ACC112 (cell line): ENCODE measurements around the gene ARID3B.

Experiments used
- H2AFZ ChIP-seq: fragments of 200-600 bp; sonication (generic); one replicate; pipeline ENCODE4 v1.6.0; 2017; ENCODE audit warnings: antibody characterized with exemption, low read length; ENCODE audit not compliant: unreplicated experiment
- H3K27ac ChIP-seq: fragments of 200-600 bp; sonication (generic); 2 replicates; pipeline ENCODE4 v1.5.1; 2014; ENCODE audit warnings: low read depth, mild to moderate bottlenecking, antibody characterized with exemption, low read length, moderate library complexity
- H3K27me3 ChIP-seq: fragments of 200-600 bp; sonication (generic); 2 replicates; pipeline ENCODE4 v1.6.1; 2014; ENCODE audit warnings: mild to moderate bottlenecking, antibody characterized with exemption, low read length, moderate library complexity, mixed read lengths; ENCODE audit not compliant: insufficient read depth
- H3K36me3 ChIP-seq: fragments of 200-600 bp; sonication (generic); 2 replicates; pipeline ENCODE4 v1.6.1; 2016; ENCODE audit warnings: mild to moderate bottlenecking, antibody characterized with exemption, low read length, moderate library complexity, mixed read lengths; ENCODE audit not compliant: insufficient read depth
- H3K4me1 ChIP-seq: fragments of 200-600 bp; sonication (generic); one replicate; pipeline ENCODE4 v1.6.1; 2016; ENCODE audit warnings: low read length, mixed read lengths; ENCODE audit not compliant: insufficient read depth, unreplicated experiment, control insufficient read depth
- H3K4me3 ChIP-seq: fragments of 200-600 bp; sonication (generic); 2 replicates; pipeline ENCODE4 v1.5.1; 2014; ENCODE audit warnings: mild to moderate bottlenecking, low read depth, low read length
- H3K79me2 ChIP-seq: fragments of 200-600 bp; sonication (generic); one replicate; pipeline ENCODE4 v1.6.0; 2016; ENCODE audit warnings: low read length; ENCODE audit not compliant: control insufficient read depth, unreplicated experiment, insufficient read depth

Gene ARID3B

GRCh38 chr15:74620636-74621545, 79.9 kb downstream of the ARID3B start:
- H3K4me3 ChIP-seq, result no peak overlapping the region
- peaks cover 14% of the 10 kb centered on the region for H3K4me1 ChIP-seq
- H3K36me3 ChIP-seq, result peaks cover 17% of the 10 kb centered on the region
- H3K79me2 ChIP-seq, result peaks cover 66% of the 10 kb centered on the region
- no peak overlapping the region for H3K27ac ChIP-seq
- no peaks in the 10 kb centered on the region for H3K27me3 ChIP-seq
- H2AFZ ChIP-seq, result no peak overlapping the region

DNA sequence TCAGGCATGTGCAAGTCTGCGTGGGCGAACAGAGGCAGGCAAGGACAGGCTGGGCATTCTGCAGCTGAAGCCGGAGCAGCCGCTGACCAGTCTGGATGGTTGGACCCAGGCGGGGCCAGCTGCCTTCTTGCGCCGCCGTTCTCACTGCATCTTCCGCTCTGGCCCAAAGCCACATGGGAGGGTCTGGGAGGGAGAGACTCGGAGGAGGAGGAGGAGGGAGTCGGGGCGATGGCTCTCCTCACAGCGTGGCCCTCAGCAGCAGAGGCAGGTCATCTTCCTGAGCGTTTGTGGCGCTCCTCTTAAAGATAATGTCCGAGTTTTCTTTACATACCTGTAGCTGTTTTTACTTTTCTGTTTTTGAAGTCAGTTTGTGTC, 80.5 kb downstream of the ARID3B start:
- Histone ChIP-seq H3K79me2 (peaks cover 59% of the 10 kb centered on the region), H3K27ac (no peak overlapping the region), H3K4me3 (no peak overlapping the region), H3K36me3 (peaks cover 17% of the 10 kb centered on the region), H2AFZ (no peak overlapping the region), H3K27me3 (no peaks in the 10 kb centered on the region), H3K4me1 (peaks cover 14% of the 10 kb centered on the region)

DNA sequence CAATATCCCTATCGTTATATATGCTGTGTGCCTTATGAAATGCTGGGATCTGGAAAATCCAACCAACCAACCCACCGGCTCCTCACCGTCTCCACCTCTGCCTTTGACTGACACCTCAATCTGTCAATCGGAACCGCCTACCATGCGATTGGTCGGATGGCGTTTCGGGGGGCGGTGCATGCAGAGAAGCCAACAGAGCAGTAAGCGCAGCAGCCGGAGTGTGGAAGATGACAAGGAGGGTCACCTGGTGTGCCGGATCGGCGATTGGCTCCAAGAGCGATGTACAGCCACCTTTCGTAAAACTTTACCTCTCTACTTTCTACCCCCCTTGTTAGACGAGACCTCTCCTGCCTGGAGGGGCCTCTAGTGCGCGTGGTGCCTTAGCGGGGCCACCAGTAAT, 80.9 kb downstream of the ARID3B start:
- H3K27ac ChIP-seq, result no peak overlapping the region
- H2AFZ ChIP-seq, result no peak overlapping the region
- H3K4me3 ChIP-seq, result no peak overlapping the region
- peaks cover 12% of the 10 kb centered on the region for H3K4me1 ChIP-seq
- no peaks in the 10 kb centered on the region for H3K27me3 ChIP-seq
- peaks cover 55% of the 10 kb centered on the region for H3K79me2 ChIP-seq
- peaks cover 17% of the 10 kb centered on the region for H3K36me3 ChIP-seq

DNA sequence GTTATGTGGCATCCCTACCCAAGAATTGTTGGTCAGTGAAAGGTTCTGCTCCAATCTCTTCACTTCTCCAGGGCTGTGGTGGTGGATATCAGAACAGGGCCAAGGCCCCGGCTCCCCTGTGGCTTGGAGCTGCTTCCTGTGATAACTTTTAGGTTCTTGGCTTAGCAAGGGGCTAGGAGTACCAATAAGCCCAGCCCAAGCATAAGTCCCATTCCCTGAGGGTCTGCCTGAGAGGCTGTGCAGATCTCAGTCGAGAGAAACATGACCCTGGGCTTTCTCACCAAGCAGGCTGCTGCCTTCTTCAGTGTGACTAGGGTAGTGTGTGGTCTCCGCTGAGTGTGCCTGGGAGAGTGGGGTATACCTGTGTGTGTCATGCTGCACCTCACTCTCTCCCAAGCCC, 81.7 kb downstream of the ARID3B start:
- H3K27ac ChIP-seq, result no peak overlapping the region
- H3K4me3 ChIP-seq, result no peak overlapping the region
- H3K36me3 ChIP-seq, result peaks cover 17% of the 10 kb centered on the region
- H3K79me2 ChIP-seq, result peaks cover 47% of the 10 kb centered on the region
- peaks cover 4% of the 10 kb centered on the region for H3K4me1 ChIP-seq
- H2AFZ ChIP-seq, result no peak overlapping the region
- no peaks in the 10 kb centered on the region for H3K27me3 ChIP-seq

DNA sequence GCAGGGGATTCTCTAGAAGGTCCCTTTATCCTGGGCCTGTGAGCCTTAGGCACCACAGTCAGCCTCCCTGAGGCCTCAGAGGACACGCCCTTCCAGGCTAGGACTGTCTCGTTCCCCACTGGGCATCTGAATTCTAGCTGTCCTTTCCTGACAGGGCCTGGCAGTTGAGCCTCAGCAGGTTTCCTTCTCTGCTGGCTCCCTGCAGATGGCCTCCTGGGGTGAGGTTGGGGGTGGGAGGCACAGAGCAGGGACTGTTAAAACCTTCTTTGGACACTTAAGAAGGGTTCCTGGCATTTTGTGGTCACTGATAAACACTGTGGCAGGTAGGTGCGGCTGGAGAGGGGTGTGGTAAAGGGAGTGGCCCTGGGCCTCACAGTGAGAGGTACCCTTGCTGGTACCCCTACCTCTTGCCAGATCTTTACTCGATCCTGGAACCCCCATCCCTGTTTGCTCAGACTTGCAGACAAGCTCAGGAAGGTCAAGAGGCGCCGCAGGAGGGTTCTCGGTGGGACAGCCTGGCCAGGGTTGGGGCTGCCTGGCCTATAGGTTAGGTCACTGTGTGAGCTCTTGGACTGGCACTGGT, 83.1 kb downstream of the ARID3B start:
- Histone ChIP-seq H3K4me3 (no peak overlapping the region), H3K4me1 (no peaks in the 10 kb centered on the region), H2AFZ (no peak overlapping the region), H3K27ac (no peak overlapping the region), H3K79me2 (peaks cover 34% of the 10 kb centered on the region), H3K27me3 (no peaks in the 10 kb centered on the region), H3K36me3 (peaks cover 17% of the 10 kb centered on the region)

DNA sequence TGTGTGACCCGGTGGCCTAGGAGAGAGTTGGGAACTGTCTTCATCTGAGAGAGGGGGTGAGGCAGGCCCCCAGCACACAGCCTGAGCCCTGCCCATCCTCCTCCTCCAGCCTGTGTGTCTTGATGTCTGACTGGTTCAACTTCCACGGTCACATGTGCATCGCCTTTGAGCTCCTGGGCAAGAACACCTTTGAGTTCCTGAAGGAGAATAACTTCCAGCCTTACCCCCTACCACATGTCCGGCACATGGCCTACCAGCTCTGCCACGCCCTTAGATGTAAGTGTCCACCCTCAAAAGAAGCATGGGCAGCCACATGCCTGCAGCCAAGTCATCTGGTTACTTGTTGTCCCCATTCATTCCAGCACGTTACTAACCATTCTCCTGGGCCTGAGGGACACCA, 84.7 kb downstream of the ARID3B start:
- Histone ChIP-seq H3K4me3 (no peak overlapping the region), H3K27me3 (no peaks in the 10 kb centered on the region), H2AFZ (no peak overlapping the region), H3K79me2 (peaks cover 20% of the 10 kb centered on the region), H3K36me3 (peaks cover 17% of the 10 kb centered on the region), H3K27ac (no peak overlapping the region), H3K4me1 (no peaks in the 10 kb centered on the region)

DNA sequence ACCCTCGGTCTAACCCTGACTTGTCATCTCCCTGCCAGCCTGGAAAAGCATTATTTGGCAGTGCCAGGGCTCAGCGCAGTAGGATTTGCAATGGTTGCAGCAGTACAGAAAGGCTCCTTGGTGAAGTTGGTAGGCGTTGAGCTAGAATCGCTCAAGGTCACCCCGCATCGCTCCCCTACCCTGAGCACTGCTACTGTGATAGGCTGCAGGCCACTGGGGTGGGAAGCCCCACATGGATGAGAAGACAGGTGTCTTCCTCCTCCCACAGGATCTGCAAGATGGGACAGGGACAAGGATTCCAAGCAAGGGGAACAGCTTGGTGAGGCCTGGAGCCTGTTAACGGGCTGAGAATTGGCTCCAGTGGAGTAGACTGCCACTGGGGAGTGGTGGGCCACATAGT, 85.3 kb downstream of the ARID3B start:
- Histone ChIP-seq H3K36me3 (peaks cover 17% of the 10 kb centered on the region), H3K27me3 (no peaks in the 10 kb centered on the region), H3K79me2 (peaks cover 15% of the 10 kb centered on the region), H3K4me3 (no peak overlapping the region), H2AFZ (no peak overlapping the region), H3K27ac (no peak overlapping the region), H3K4me1 (no peaks in the 10 kb centered on the region)

DNA sequence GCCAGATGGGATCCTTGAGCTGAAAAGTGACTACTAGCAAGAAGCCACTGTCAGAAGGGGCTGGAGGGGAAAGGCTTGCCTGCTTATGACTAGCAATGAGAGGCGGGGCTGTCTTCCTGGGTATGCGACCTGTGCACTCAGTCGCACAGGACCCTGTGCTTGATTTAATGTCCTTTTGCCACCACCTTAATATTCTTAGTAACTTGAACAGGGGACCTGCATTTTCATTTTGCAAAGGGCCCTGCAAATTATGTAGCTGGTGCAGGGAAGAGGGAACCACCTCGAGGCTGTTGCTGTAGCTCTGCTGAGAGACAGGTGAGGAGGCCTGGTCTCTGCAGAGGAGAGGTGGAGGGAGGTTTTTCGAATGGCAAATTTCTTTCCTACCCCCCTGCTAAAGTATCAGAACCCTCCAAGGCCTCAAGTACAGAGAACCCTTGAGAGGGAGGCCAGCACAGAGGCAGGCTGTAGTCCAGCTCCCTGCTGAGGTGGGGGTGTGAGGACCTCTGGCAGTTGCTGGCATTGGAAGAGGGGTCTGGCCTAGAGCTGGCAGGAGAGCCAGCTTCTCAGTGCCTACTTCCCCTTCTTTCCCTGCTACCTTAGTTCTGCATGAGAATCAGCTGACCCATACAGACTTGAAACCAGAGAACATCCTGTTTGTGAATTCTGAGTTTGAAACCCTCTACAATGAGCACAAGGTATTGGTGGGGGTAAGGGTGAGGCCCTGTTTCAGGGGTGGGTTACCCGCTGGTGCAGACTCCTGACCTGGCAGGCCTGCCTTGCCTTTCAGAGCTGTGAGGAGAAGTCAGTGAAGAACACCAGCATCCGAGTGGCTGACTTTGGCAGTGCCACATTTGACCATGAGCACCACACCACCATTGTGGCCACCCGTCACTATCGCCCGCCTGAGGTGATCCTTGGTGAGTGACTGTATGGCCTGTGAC, 86.0 kb downstream of the ARID3B start:
- no peak overlapping the region for H3K27ac ChIP-seq
- H3K4me3 ChIP-seq, result no peak overlapping the region
- H2AFZ ChIP-seq, result no peak overlapping the region
- H3K27me3 ChIP-seq, result no peaks in the 10 kb centered on the region
- H3K36me3 ChIP-seq, result peaks cover 13% of the 10 kb centered on the region
- no peaks in the 10 kb centered on the region for H3K4me1 ChIP-seq
- H3K79me2 ChIP-seq, result peaks cover 8% of the 10 kb centered on the region

GRCh38 chr15:74627766-74628165, 86.7 kb downstream of the ARID3B start:
- Histone ChIP-seq H3K4me3 (no peak overlapping the region), H3K36me3 (peaks cover 6% of the 10 kb centered on the region; the same call in 1 of the 2 replicates), H3K27me3 (no peaks in the 10 kb centered on the region), H2AFZ (no peak overlapping the region), H3K4me1 (no peaks in the 10 kb centered on the region), H3K79me2 (peaks cover under 1% of the 10 kb centered on the region), H3K27ac (no peak overlapping the region)

- Histone ChIP-seq H3K79me2 (no peaks in the 10 kb centered on the region), H3K4me1 (no peaks in the 10 kb centered on the region), H2AFZ (no peak overlapping the region), H3K36me3 (peaks cover 3% of the 10 kb centered on the region; the same call in 1 of the 2 replicates), H3K27me3 (no peaks in the 10 kb centered on the region), H3K27ac (no peak overlapping the region), H3K4me3 (no peak overlapping the region)
Observed at GRCh38 chr15:74628199-74628598, 87.2 kb downstream of the ARID3B start.
